CD14-positive monocyte (primary cell): Measurements from ENCODE around the gene VWA5A. TPM values are rescaled to one million over a fixed set of nuclear protein-coding genes. Genes with fewer than 3 reads are reported as not detected.

Experiments
- DNase-seq, 3 donors: peaks; one replicate each; pipeline ENCODE4 v3.0.0-alpha.2; 2011 to 2022
- H2AFZ ChIP-seq: 2 replicates; pipeline ENCODE4 v1.6.0; 2012; ENCODE audit warnings: mild to moderate bottlenecking, low read depth, low read length, inconsistent platforms; ENCODE audit not compliant: insufficient read depth, poor library complexity, severe bottlenecking
- H3K27ac ChIP-seq, 2 donors: 1 replicate in 1 of 2; 2 replicates in 1 of 2; pipeline ENCODE4 v1.5.1; 2012 to 2013; ENCODE audit warnings: low read length in 2 of 2, control low read depth in 1 of 2, inconsistent platforms in 1 of 2, low read depth in 1 of 2, mild to moderate bottlenecking in 1 of 2
- H3K27me3 ChIP-seq, 2 donors: one replicate each; pipeline versions ENCODE4 v1.6.0 to v1.6.1; 2011 to 2013; ENCODE audit warnings: low read length in 2 of 2; ENCODE audit not compliant: control insufficient read depth in 2 of 2, insufficient read depth in 2 of 2
- H3K36me3 ChIP-seq, 2 donors: replicated peaks in 1 of 2; 1 replicate in 1 of 2; 2 replicates in 1 of 2; pipeline versions ENCODE4 v1.5.1 to v1.6.1; 2012 to 2013; ENCODE audit warnings: low read length in 2 of 2, control low read depth in 1 of 2, inconsistent platforms in 1 of 2, mild to moderate bottlenecking in 1 of 2; ENCODE audit not compliant: insufficient read depth in 2 of 2, control insufficient read depth in 1 of 2
- H3K4me1 ChIP-seq, 2 donors: 1 replicate in 1 of 2; 2 replicates in 1 of 2; pipeline versions ENCODE4 v1.5.1 to v1.6.1; 2012 to 2013; ENCODE audit warnings: low read length in 2 of 2, control low read depth in 1 of 2, inconsistent platforms in 1 of 2, mild to moderate bottlenecking in 1 of 2, moderate library complexity in 1 of 2; ENCODE audit not compliant: insufficient read depth in 2 of 2, control insufficient read depth in 1 of 2
- H3K4me2 ChIP-seq: replicated peaks from 2 replicates; pipeline ENCODE3; 2012; ENCODE audit warnings: low read length, moderate library complexity, mild to moderate bottlenecking; ENCODE audit not compliant: poor library complexity, severe bottlenecking; ENCODE audit errors: extremely low read depth
- H3K4me3 ChIP-seq, 3 experiments: fragments of 200-600 bp in 1 of 3; sonication (generic) in 1 of 3; replicated peaks in 1 of 3; 1 replicate in 2 of 3; 2 replicates in 1 of 3; pipeline ENCODE4 v1.5.1; 2011 to 2013; ENCODE audit warnings: low read length in 3 of 3, mild to moderate bottlenecking in 3 of 3, control low read depth in 2 of 3, low read depth in 2 of 3, inconsistent platforms in 1 of 3, moderate library complexity in 1 of 3
- H3K79me2 ChIP-seq: 2 replicates; pipeline ENCODE4 v1.6.0; 2012; ENCODE audit warnings: mild to moderate bottlenecking, control low read depth, inconsistent platforms, low read length, moderate library complexity; ENCODE audit not compliant: insufficient read depth
- H3K9ac ChIP-seq: 2 replicates; pipeline ENCODE4 v1.6.0; 2017; ENCODE audit warnings: low read length, mild to moderate bottlenecking; ENCODE audit not compliant: insufficient read depth, poor library complexity, severe bottlenecking
- H3K9me3 ChIP-seq, 2 donors: replicated peaks in 1 of 2; 1 replicate in 1 of 2; 2 replicates in 1 of 2; pipeline versions ENCODE4 v1.5.1 to v1.6.1; 2012 to 2013; ENCODE audit warnings: low read length in 2 of 2, control low read depth in 1 of 2; ENCODE audit not compliant: control insufficient read depth in 1 of 2, insufficient read depth in 1 of 2
- H4K20me1 ChIP-seq: 2 replicates; pipeline ENCODE4 v1.6.0; 2012; ENCODE audit warnings: mild to moderate bottlenecking, low read length, control low read depth, moderate library complexity; ENCODE audit not compliant: insufficient read depth
- H3K27ac Mint-ChIP-seq, 7 donors: one replicate each; pipeline ENCODE4 v1.8.0; 2020; ENCODE audit warnings: mild to moderate bottlenecking in 7 of 7, mixed read lengths in 7 of 7, moderate library complexity in 6 of 7, inconsistent platforms in 2 of 7
- H3K27me3 Mint-ChIP-seq, 3 donors: one replicate each; pipeline ENCODE4 v1.8.0; 2021 to 2022; ENCODE audit warnings: low read depth in 3 of 3, mild to moderate bottlenecking in 3 of 3, mixed read lengths in 3 of 3, moderate library complexity in 3 of 3, inconsistent platforms in 1 of 3
- H3K36me3 Mint-ChIP-seq, 2 donors: one replicate each; pipeline ENCODE4 v1.8.0; 2020; ENCODE audit warnings: mixed read lengths in 2 of 2, inconsistent platforms in 1 of 2, mild to moderate bottlenecking in 1 of 2
- H3K4me1 Mint-ChIP-seq: one replicate; pipeline ENCODE4 v1.8.0; 2020; ENCODE audit warnings: mild to moderate bottlenecking, mixed read lengths
- H3K4me3 Mint-ChIP-seq, 2 donors: one replicate each; pipeline ENCODE4 v1.8.0; 2020; ENCODE audit warnings: mild to moderate bottlenecking in 2 of 2, mixed read lengths in 2 of 2, moderate library complexity in 1 of 2
- H3K9me3 Mint-ChIP-seq, 7 donors: one replicate each; pipeline ENCODE4 v1.8.0; 2020 to 2022; ENCODE audit warnings: mixed read lengths in 7 of 7, mild to moderate bottlenecking in 6 of 7, moderate library complexity in 6 of 7, inconsistent platforms in 2 of 7
- CTCF ChIP-seq: fragments of 200-600 bp; IDR thresholded peaks from one replicate; pipeline ENCODE4 v1.8.0; 2022; ENCODE audit warnings: antibody characterized with exemption, mild to moderate bottlenecking
- WGBS: methylation state at CpG from one replicate; pipeline ENCODE4 v1.1.5; 2013; ENCODE audit warnings: missing lambda C conversion rate; ENCODE audit not compliant: insufficient coverage; 5-methylcytosine and 5-hydroxymethylcytosine counted together
- intact Hi-C, 2 donors: fragments of 100-400 bp; cut with micrococcal nuclease; formaldehyde crosslinking; loops; one replicate each; pipeline versions ENCODE4 v1.15.0 to v1.15.1; 2023
- polyA plus RNA-seq, 3 donors: library from polyadenylated mRNA; depleted of rRNA in 1 of 3; unstranded in 2 of 3; stranded (reverse) in 1 of 3; fragments of 300-500 nt in 2 of 3; fragments of >200 nt in 1 of 3; fragmentation: Illumina TruSeq in 2 of 3; gene quantifications; 1 replicate in 2 of 3; 2 replicates in 1 of 3; pipeline ENCODE4 v1.2.3, GENCODE V29; 2012 to 2021

Gene VWA5A
- polyA plus RNA-seq, 3 donors = 7.6 to 11.2 (median 8.8) TPM

- Histone ChIP-seq H3K27me3 (no peaks in the 10 kb centered on the region), H3K27ac (no peak overlapping the region), H2AFZ (no peak overlapping the region), H3K4me2 (no peak overlapping the region), H4K20me1 (no peaks in the 10 kb centered on the region), H3K9me3 (no peaks in the 10 kb centered on the region), H3K4me3 (no peak overlapping the region), H3K9ac (no peak overlapping the region), H3K79me2 (no peaks in the 10 kb centered on the region), H3K36me3 (no peaks in the 10 kb centered on the region), H3K4me1 (no peaks in the 10 kb centered on the region)
- H3K27me3 Mint-ChIP-seq = peaks cover 0 to 4% (median 0%) of the 10 kb centered on the region in 3 donors
- no peaks in the 10 kb centered on the region for H3K4me1 Mint-ChIP-seq
- no peak for DNase-seq
- no peak overlapping the region for H3K4me3 Mint-ChIP-seq
- TF ChIP-seq CTCF = no peak
- H3K9me3 Mint-ChIP-seq = peaks cover 0 to 5% (median 2%) of the 10 kb centered on the region in 7 donors
- H3K27ac Mint-ChIP-seq = no peak overlapping the region
- 88% methylated on average over 4 of the region's 5 CpGs for WGBS
- H3K36me3 Mint-ChIP-seq = no peaks in the 10 kb centered on the region
- intact Hi-C loops = no loop called here
Observed at GRCh38 chr11:124160986-124161385, 45.7 kb downstream of the VWA5A start.

- intact Hi-C loops = no loop called here
- Histone ChIP-seq H3K27ac (no peak overlapping the region), H3K27me3 (no peaks in the 10 kb centered on the region), H4K20me1 (no peaks in the 10 kb centered on the region), H3K9me3 (no peaks in the 10 kb centered on the region), H3K36me3 (no peaks in the 10 kb centered on the region), H3K4me2 (no peak overlapping the region), H3K79me2 (no peaks in the 10 kb centered on the region), H2AFZ (no peak overlapping the region), H3K9ac (no peak overlapping the region), H3K4me3 (no peak overlapping the region), H3K4me1 (no peaks in the 10 kb centered on the region)
- peaks cover 0 to 5% (median 2%) of the 10 kb centered on the region in 7 donors for H3K9me3 Mint-ChIP-seq
- H3K27me3 Mint-ChIP-seq = no peaks in the 10 kb centered on the region
- H3K36me3 Mint-ChIP-seq = no peaks in the 10 kb centered on the region
- no peak overlapping the region for H3K27ac Mint-ChIP-seq
- DNase-seq = no peak
- 100% methylated on average over 3 of the region's 7 CpGs for WGBS
- H3K4me1 Mint-ChIP-seq = no peaks in the 10 kb centered on the region
- no peak overlapping the region for H3K4me3 Mint-ChIP-seq
- no peak for TF ChIP-seq CTCF
Observed at GRCh38 chr11:124167826-124168231, 52.6 kb downstream of the VWA5A start.
